Measurements from ENCODE around the gene ATP8B3. TPM values are rescaled to one million over a fixed set of nuclear protein-coding genes. Genes with fewer than 3 reads are reported as not detected.

ATP8B3 gene
- total and polyA plus RNA-seq, 8 donors: 0.89 to 2.5 (median 1.5) TPM

- ATAC-seq (peak; percentile 65), DNase-seq (no peak)
- TF ChIP-seq, protein P1, sequence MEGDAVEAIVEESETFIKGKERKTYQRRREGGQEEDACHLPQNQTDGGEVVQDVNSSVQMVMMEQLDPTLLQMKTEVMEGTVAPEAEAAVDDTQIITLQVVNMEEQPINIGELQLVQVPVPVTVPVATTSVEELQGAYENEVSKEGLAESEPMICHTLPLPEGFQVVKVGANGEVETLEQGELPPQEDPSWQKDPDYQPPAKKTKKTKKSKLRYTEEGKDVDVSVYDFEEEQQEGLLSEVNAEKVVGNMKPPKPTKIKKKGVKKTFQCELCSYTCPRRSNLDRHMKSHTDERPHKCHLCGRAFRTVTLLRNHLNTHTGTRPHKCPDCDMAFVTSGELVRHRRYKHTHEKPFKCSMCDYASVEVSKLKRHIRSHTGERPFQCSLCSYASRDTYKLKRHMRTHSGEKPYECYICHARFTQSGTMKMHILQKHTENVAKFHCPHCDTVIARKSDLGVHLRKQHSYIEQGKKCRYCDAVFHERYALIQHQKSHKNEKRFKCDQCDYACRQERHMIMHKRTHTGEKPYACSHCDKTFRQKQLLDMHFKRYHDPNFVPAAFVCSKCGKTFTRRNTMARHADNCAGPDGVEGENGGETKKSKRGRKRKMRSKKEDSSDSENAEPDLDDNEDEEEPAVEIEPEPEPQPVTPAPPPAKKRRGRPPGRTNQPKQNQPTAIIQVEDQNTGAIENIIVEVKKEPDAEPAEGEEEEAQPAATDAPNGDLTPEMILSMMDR (IDR thresholded peaks at IDR 0.05): peak; percentile 83 to 91
- H3K27me3 ChIP-seq: no peaks in the 10 kb centered on the region
- H3K4me3 ChIP-seq: no peak overlapping the region
- intact Hi-C loops (cut with DNase I): no loop called here
- H3K36me3 ChIP-seq: peaks cover 0 to 7% of the 10 kb centered on the region in 2 donors
- H3K27ac ChIP-seq: no peak overlapping the region
- H3K4me1 ChIP-seq: peaks cover 6 to 65% of the 10 kb centered on the region in 2 donors
- H3K9me3 ChIP-seq: no peaks in the 10 kb centered on the region
Measured at GRCh38 chr19:1837625-1838105, 25.6 kb upstream of the ATP8B3 start.

DNA sequence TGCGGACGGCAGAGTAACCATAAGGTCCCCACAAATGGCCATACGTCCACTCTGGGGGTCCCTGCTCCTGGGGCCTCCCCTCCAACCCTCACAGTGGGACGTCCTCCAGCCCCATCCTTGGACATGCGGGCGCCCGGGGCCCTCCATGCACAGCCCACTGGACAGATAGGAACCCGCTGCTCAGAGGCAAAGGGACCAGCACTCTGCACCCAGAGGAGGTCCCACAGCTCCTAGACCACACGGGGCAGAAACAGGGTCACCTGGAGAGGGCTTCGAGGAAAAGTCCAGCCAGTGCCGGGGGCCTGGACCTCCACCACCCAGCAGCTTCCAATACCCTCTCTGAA lies 25.1 kb upstream of the ATP8B3 start:
- DNase-seq (no peak), ATAC-seq (no peak)
- Histone ChIP-seq H3K4me1 (peaks cover 6 to 60% of the 10 kb centered on the region in 2 donors), H3K9me3 (no peaks in the 10 kb centered on the region), H3K27me3 (no peaks in the 10 kb centered on the region), H3K27ac (no peak overlapping the region), H3K4me3 (no peak overlapping the region), H3K36me3 (peaks cover 0 to 12% of the 10 kb centered on the region in 2 donors)
- intact Hi-C loops (cut with DNase I): no loop called here
- TF ChIP-seq, protein P1 (IDR thresholded peaks at IDR 0.05): no peak

DNA sequence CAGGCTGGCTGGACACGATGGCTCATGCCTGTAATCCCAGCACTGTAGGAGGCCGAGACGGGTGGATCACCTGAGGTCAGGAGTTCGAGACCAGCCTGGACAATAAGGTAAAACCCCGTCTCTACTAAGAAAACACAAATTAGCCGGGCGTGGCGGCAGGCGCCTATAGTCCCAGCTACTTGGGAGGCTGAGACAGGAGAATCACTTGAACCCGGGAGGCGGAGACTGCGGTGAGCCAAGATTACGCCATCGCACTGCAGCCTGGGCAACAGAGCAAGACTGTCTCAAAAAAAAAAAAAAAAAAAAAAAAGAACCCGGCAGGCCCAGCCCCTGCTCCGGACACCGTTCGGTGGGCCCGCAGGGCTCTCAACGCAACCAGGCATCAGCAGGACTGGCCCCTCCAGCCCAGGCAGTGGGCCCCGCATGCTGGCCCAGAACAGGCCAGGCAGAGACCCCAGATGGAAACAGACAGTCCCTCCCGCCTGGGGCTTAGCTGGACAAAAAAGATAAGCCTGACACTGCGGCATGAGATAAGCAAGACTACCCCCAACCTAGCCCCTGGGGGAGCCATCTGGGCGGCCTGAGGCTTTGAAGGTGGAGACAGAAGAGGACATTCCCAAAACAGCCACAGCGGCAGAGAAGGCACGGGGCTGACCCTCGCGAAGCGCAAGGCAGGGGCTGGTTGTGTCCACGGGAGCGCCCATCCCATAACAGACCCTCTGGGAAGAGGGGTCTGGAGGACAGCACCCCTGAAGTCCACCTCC lies 24.6 kb upstream of the ATP8B3 start:
- Histone ChIP-seq H3K4me3 (no peak overlapping the region), H3K27me3 (no peaks in the 10 kb centered on the region), H3K36me3 (peaks cover 0 to 16% of the 10 kb centered on the region in 2 donors), H3K9me3 (no peaks in the 10 kb centered on the region), H3K4me1 (peaks cover 6 to 54% of the 10 kb centered on the region in 2 donors), H3K27ac (no peak overlapping the region)
- no peak for DNase-seq
- intact Hi-C loops (cut with DNase I): no loop called here
- TF ChIP-seq, protein P1 (IDR thresholded peaks at IDR 0.05): no peak
- no peak for ATAC-seq

DNA sequence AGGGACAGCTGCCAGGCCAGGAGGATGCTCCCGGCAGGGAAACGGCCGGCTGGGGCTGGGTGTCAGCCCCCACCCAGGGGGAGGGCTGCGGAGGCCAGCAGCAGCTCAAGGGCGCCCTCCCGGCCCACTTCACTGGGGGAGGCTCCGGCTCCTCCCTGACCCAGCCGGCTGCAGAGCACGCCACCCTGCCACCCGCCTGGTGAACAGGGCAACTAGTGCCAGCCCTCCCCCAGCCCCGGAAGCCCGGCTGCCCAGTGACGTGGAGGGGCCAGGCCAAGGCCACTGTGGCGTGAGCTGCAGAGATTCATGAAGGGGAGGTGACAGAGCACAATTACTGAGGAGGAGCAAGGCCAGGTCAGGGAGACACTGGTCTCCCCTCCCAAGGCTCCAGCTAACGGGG lies 21.5 kb upstream of the ATP8B3 start:
- intact Hi-C loops (cut with DNase I): no loop called here
- Histone ChIP-seq H3K27ac (no peak overlapping the region), H3K4me1 (peaks cover 6 to 28% of the 10 kb centered on the region in 2 donors), H3K36me3 (peaks cover 0 to 38% of the 10 kb centered on the region in 2 donors), H3K27me3 (no peaks in the 10 kb centered on the region), H3K4me3 (no peak overlapping the region), H3K9me3 (no peaks in the 10 kb centered on the region)
- TF ChIP-seq, protein P1 (IDR thresholded peaks at IDR 0.05): no peak
- DNase-seq (no peak), ATAC-seq (no peak)

- TF ChIP-seq, protein P1 (IDR thresholded peaks at IDR 0.05): no peak
- Histone ChIP-seq H3K4me1 (peaks cover 6 to 19% of the 10 kb centered on the region in 2 donors), H3K9me3 (no peaks in the 10 kb centered on the region), H3K27ac (no peak overlapping the region), H3K4me3 (no peak overlapping the region), H3K36me3 (peaks cover 0 to 52% of the 10 kb centered on the region in 2 donors), H3K27me3 (no peaks in the 10 kb centered on the region)
- intact Hi-C loops (cut with DNase I): no loop called here
- no peak for ATAC-seq
- no peak for DNase-seq
Measured at GRCh38 chr19:1832046-1832663, 20.1 kb upstream of the ATP8B3 start.
